BE2C (cell line): ENCODE results near the gene NBPF3.

Experiments
- DNase-seq: peaks from one replicate; pipeline ENCODE4 v3.0.0-alpha.2; 2020
- H3K27me3 ChIP-seq: fragments of 250-450 bp; sonication (Bioruptor Pico); 2 replicates; pipeline ENCODE4 v1.5.1; 2020; ENCODE audit warnings: mild to moderate bottlenecking
- H3K36me3 ChIP-seq: fragments of 250-450 bp; sonication (Bioruptor Pico); 2 replicates; pipeline ENCODE4 v1.5.1; 2020; ENCODE audit warnings: mild to moderate bottlenecking
- H3K4me1 ChIP-seq: fragments of 250-450 bp; sonication (Bioruptor Pico); 2 replicates; pipeline ENCODE4 v1.5.1; 2020
- H3K4me3 ChIP-seq: 2 replicates; pipeline ENCODE4 v1.5.1; 2011; ENCODE audit warnings: low read depth, low read length
- H3K9me3 ChIP-seq: fragments of 250-450 bp; sonication (Bioruptor Pico); 2 replicates; pipeline ENCODE4 v1.5.1; 2020
- CTCF ChIP-seq: IDR thresholded peaks from 2 replicates; pipeline ENCODE4 v1.5.1; 2012; ENCODE audit warnings: mild to moderate bottlenecking, low read depth, low read length

The NBPF3 gene

GRCh38 chr1:21521717-21522060 lies 81.8 kb downstream of the NBPF3 start:
- Histone ChIP-seq H3K4me1 (no peaks in the 10 kb centered on the region), H3K9me3 (no peaks in the 10 kb centered on the region), H3K27me3 (no peaks in the 10 kb centered on the region), H3K4me3 (no peak overlapping the region), H3K36me3 (no peaks in the 10 kb centered on the region)
- no peak for TF ChIP-seq CTCF
- DNase-seq = no peak

DNA sequence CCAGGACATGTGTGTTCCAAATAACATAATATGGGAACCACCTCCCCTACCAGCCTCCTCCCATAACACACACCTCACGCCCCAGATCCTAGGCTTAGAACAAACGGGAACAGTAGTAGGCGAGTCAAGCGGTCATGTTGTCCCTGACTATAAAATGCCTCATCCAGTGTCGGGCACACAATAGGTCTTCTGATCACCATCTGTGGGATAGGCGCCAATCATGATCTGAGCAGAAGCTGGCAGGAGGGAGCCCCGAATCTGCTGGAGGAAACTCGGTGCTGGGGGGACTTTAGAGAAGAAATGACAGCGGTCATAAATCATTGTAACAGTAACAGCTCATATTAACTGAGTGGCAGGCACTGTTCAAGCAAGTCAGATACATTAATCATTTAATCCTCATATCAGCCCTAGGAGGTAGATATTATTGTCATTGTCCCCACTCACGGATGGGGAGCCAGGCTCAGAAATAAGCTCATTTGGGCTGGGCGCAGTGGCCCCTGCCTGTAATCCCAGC lies 82.6 kb downstream of the NBPF3 start:
- no peaks in the 10 kb centered on the region for H3K36me3 ChIP-seq
- H3K4me3 ChIP-seq = no peak overlapping the region
- H3K4me1 ChIP-seq = no peaks in the 10 kb centered on the region
- no peak for TF ChIP-seq CTCF
- no peaks in the 10 kb centered on the region for H3K9me3 ChIP-seq
- DNase-seq = no peak
- no peaks in the 10 kb centered on the region for H3K27me3 ChIP-seq

GRCh38 chr1:21523297-21523813 lies 83.4 kb downstream of the NBPF3 start:
- H3K36me3 ChIP-seq = no peaks in the 10 kb centered on the region
- no peaks in the 10 kb centered on the region for H3K9me3 ChIP-seq
- H3K27me3 ChIP-seq = no peaks in the 10 kb centered on the region
- H3K4me1 ChIP-seq = no peaks in the 10 kb centered on the region
- DNase-seq = no peak
- TF ChIP-seq CTCF = no peak
- no peak overlapping the region for H3K4me3 ChIP-seq

GRCh38 chr1:21524220-21524619 lies 84.3 kb downstream of the NBPF3 start:
- no peak for DNase-seq
- Histone ChIP-seq H3K9me3 (no peaks in the 10 kb centered on the region), H3K4me3 (no peak overlapping the region), H3K27me3 (no peaks in the 10 kb centered on the region), H3K36me3 (no peaks in the 10 kb centered on the region), H3K4me1 (no peaks in the 10 kb centered on the region)
- no peak for TF ChIP-seq CTCF

DNA sequence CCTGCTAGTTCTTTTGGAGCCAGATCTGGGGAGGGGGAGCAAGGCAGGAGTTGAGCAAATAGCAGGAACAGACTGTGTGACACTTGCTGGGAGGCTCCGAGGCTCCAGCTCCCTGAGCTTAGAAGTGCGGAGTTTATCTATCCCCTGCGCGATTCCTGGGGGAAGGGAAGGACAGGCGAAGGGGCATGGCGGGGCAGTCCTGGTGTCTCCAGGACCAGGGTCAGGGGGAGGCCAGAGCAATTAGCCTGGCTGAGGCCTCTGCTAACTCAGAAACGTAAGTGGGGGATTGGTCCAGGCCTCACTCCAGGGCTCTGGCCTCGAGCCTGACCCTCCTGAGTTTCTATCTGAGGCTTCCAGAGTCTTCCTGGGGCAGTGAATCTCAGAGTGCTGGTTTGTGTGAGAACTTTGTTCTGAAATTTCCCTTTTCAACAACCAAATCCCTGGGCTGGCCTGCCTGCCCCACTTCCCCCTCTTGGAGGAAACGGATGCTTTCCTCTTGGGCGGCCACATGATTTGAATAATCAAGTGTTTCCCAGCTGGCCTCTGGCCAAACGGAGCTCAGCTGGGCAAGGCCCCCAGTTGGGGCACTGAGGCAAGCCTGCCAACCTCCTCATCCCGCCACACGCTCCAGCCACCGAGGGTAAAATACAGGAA lies 84.9 kb downstream of the NBPF3 start:
- H3K9me3 ChIP-seq = no peaks in the 10 kb centered on the region
- H3K4me3 ChIP-seq = no peak overlapping the region
- DNase-seq = no peak
- H3K27me3 ChIP-seq = no peaks in the 10 kb centered on the region
- no peaks in the 10 kb centered on the region for H3K4me1 ChIP-seq
- no peak for TF ChIP-seq CTCF
- H3K36me3 ChIP-seq = no peaks in the 10 kb centered on the region

- no peak for TF ChIP-seq CTCF
- Histone ChIP-seq H3K36me3 (no peaks in the 10 kb centered on the region), H3K27me3 (no peaks in the 10 kb centered on the region)
Observed at GRCh38 chr1:21525340-21525717, 85.4 kb downstream of the NBPF3 start.

More at GRCh38 chr1:21525340-21525717, 85.4 kb downstream of the NBPF3 start:
- H3K4me3 ChIP-seq = no peak overlapping the region
- DNase-seq = no peak
- H3K4me1 ChIP-seq = no peaks in the 10 kb centered on the region
- H3K9me3 ChIP-seq = no peaks in the 10 kb centered on the region
